ENCODE results near the gene BEGAIN. TPM values are rescaled to one million over a fixed set of nuclear protein-coding genes. Genes with fewer than 3 reads are reported as not detected.

BEGAIN gene
- total and polyA plus RNA-seq, 11 donors: 0.14 to 2.8 (median 0.75) TPM

GRCh38 chr14:100605706-100606686 lies 18.8 kb upstream of the BEGAIN start:
- intact Hi-C loops (cut with DNase I): no loop called here
- H3K36me3 ChIP-seq: no peaks in the 10 kb centered on the region
- DNase-seq (peak in 1 of 5 donors; percentile 14), ATAC-seq (no peak)
- no peak overlapping the region for H3K4me3 ChIP-seq
- WGBS, 4 donors: 67 to 70% (median 69%) methylated on average over 28 to 29 of the region's 29 CpGs
- no peak overlapping the region for H3K27ac ChIP-seq
- H3K9me3 ChIP-seq: peaks cover 0 to 15% (median 5%) of the 10 kb centered on the region in 12 donors
- H3K27me3 ChIP-seq: peaks cover 0 to 43% (median 7%) of the 10 kb centered on the region in 9 donors
- TF ChIP-seq POLR2A (IDR thresholded peaks at IDR 0.05): no peak
- no peak for TF ChIP-seq CTCF (IDR thresholded peaks at IDR 0.05)
- no peaks in the 10 kb centered on the region for H3K4me1 ChIP-seq

GRCh38 chr14:100605230-100605629 lies 18.0 kb upstream of the BEGAIN start:
- Histone ChIP-seq H3K36me3 (no peaks in the 10 kb centered on the region), H3K4me1 (no peaks in the 10 kb centered on the region), H3K9me3 (peaks cover 0 to 21% (median 5%) of the 10 kb centered on the region in 12 donors), H3K4me3 (no peak overlapping the region), H3K27me3 (peaks cover 0 to 35% (median 7%) of the 10 kb centered on the region in 9 donors), H3K27ac (no peak overlapping the region)
- ATAC-seq (no peak), DNase-seq (peak in 1 of 5 donors; percentile 8)
- TF ChIP-seq POLR2A (IDR thresholded peaks at IDR 0.05): no peak
- TF ChIP-seq CTCF (IDR thresholded peaks at IDR 0.05): no peak
- 81 to 100% (median 86%) methylated on average over 1 to 4 of the region's 4 CpGs for WGBS, 4 donors
- intact Hi-C loops (cut with DNase I): no loop called here

- DNase-seq (peak in 1 of 5 donors; percentile 9), ATAC-seq (no peak)
- intact Hi-C loops (cut with DNase I): no loop called here
- Histone ChIP-seq H3K4me1 (no peaks in the 10 kb centered on the region), H3K36me3 (no peaks in the 10 kb centered on the region), H3K4me3 (no peak overlapping the region), H3K9me3 (peaks cover 0 to 21% (median 5%) of the 10 kb centered on the region in 12 donors), H3K27ac (no peak overlapping the region), H3K27me3 (peaks cover 0 to 33% (median 7%) of the 10 kb centered on the region in 9 donors)
- WGBS, 4 donors: 90 to 92% (median 91%) methylated on average over 21 to 24 of the region's 24 CpGs
- TF ChIP-seq POLR2A (IDR thresholded peaks at IDR 0.05) (no peak), CTCF (IDR thresholded peaks at IDR 0.05) (no peak)
These were observed 17.5 kb upstream of the BEGAIN start for GRCh38 chr14:100604709-100605108.

- intact Hi-C loops (cut with DNase I): no loop called here
These were observed 16.9 kb upstream of the BEGAIN start for GRCh38 chr14:100604121-100604501.

More at GRCh38 chr14:100604121-100604501, 16.9 kb upstream of the BEGAIN start:
- H3K4me3 ChIP-seq: no peak overlapping the region
- no peaks in the 10 kb centered on the region for H3K36me3 ChIP-seq
- WGBS, 4 donors: 76 to 87% (median 78%) methylated on average over 11 to 13 of the region's 13 CpGs
- H3K27ac ChIP-seq: no peak overlapping the region
- H3K4me1 ChIP-seq: no peaks in the 10 kb centered on the region
- no peak for TF ChIP-seq CTCF (IDR thresholded peaks at IDR 0.05)
- TF ChIP-seq POLR2A (IDR thresholded peaks at IDR 0.05): no peak
- H3K9me3 ChIP-seq: peaks cover 0 to 21% (median 5%) of the 10 kb centered on the region in 12 donors
- DNase-seq (peak in 2 of 5 donors; percentile 8 to 10), ATAC-seq (no peak)
- H3K27me3 ChIP-seq: peaks cover 0 to 37% (median 7%) of the 10 kb centered on the region in 9 donors

Measured in heart left ventricle (tissue), 16 donors.